Right lung (tissue), 5 donors: ENCODE measurements around the gene GLT1D1. TPM values are rescaled to one million over a fixed set of nuclear protein-coding genes. Genes with fewer than 3 reads are reported as not detected.

Experiments
- DNase-seq, 2 donors: peaks; one replicate each; pipeline ENCODE4 v3.0.0-alpha.2; 2013
- polyA plus RNA-seq, 5 donors: library from polyadenylated mRNA; unstranded; fragments of 120-200 nt; gene quantifications; one replicate each; pipeline versions ENCODE4 v1.2.1 to v1.2.3, GENCODE V29; 2013; ENCODE audit warnings: inconsistent platforms in 1 of 5, low replicate concordance in 1 of 5; ENCODE audit not compliant: insufficient read length in 5 of 5, insufficient read depth in 1 of 5

Gene GLT1D1
- polyA plus RNA-seq, 5 donors: 2.3 to 3.2 (median 2.3) TPM

- no peak for DNase-seq
Observed at GRCh38 chr12:128995619-128996018, 142.3 kb downstream of the GLT1D1 start.

- no peak for DNase-seq
Observed at GRCh38 chr12:129001826-129002225, 148.5 kb downstream of the GLT1D1 start.

DNA sequence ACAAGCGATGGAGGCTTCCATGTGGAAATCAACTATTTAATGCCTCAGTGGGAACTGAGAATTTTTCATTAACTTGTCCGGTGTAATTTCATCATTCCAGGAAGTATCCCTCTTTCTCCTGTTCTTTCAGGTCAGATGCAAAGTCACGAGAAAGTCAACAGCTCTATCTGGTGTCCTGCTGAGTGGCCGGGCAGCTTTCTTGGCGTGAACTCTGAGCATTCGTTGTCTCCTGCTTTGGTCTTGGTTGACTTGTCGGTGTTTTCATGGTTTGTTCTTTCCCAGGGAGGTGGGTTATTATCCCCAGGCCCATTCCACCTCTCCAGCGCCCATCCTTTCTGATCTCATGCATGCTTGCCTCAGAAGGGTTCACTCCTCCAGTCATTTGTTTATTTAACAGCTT, 149.1 kb downstream of the GLT1D1 start:
- DNase-seq: no peak

DNA sequence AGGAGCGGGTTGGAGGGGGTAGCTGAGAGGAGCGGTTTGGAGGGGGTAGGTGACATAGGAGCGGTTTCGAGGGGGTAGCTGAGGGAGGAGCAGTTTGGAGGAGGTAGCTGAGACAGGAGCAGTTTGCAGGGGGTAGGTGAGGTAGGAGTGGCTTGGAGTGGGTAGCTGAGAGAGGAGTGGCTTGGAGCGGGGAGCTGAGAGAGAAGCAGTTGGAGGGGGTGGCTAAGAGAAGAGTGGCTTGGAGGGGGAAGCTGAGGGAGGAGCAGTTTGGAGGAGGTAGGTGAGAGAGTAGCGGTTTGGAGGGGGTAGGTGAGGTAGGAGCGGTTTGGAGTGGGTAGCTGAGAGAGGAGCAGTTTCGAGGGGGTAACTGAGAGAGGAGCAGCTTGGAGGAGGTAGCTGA, 152.1 kb downstream of the GLT1D1 start:
- no peak for DNase-seq

DNA sequence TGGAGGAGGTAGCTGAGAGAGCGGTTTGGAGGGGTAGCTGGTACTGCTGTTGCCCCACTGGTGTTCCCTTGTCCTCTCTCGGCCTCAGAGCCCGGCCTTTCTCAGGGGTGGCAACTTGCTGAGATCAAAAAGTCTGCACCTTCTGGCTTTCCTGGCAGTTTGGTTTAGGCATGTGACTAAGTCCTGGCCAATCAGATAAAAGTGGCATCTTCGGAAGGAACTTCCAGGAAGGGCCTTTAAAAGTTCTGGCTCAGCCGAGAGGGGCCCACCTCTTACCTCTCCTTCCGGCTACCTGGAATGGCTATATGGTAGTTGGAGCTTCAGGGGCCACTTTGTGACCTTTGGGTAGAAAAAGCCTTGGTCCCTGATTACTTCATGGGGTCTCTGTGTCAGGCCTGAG, 152.6 kb downstream of the GLT1D1 start:
- DNase-seq: no peak

GRCh38 chr12:129009833-129010622, 156.8 kb downstream of the GLT1D1 start:
- no peak for DNase-seq

DNA sequence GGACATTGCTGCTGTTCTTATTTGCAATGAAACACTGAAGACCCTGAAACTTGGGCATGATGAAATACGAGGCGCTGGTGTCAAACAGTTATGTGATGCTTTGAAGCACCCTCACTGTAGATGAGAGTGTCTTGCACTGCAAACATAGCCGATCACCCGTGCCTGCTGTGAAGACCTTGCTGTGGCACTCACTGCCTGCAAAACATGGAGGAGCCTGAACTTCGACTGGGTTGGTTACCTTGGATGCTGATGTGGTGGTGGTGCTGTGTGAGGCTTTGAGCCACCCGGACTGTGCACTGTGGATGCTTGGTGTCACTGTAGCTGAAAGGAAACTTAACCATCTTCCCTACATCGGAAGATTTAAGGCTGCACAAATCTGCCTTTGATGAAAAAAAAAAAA, 162.9 kb downstream of the GLT1D1 start:
- DNase-seq: no peak

DNA sequence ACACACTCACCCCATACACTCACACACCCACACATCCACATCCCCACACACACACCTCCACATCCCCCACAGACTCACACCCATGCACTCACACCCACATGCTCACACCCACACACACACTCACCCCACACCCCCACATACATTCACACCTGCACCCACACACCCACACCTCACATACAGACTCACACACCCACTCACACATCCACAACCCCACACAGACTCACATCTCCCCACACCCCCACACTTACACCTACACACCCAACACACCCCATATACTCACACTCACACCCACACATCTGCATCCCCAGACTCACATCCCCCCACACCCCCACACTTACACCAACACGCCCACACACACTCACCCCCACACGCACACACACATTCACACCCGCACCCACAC, 171.8 kb downstream of the GLT1D1 start:
- DNase-seq: no peak

GRCh38 chr12:129028844-129029243, 175.6 kb downstream of the GLT1D1 start:
- DNase-seq: no peak

Other genes with a start within 250 kb of the GLT1D1 start
- gene SLC15A4, start 29.5 kb upstream of the GLT1D1 start, polyA plus RNA-seq: 10 to 100 TPM; 26.4 to 32.6 (median 29.7) TPM